GM21526 (cell line): ENCODE measurements around the gene PAPOLA.
A peak's percentile ranks its signal among the peaks of the same experiment; 100 is the strongest.
"Not testable (repeated sequence)": the region's sequence is repeated elsewhere in the genome, so short reads cannot be mapped to it uniquely, and the experiment has no call there.

Experiments used
- ATAC-seq: cut with Tn5 transposase; IDR thresholded peaks from one replicate; pipeline ENCODE4 v1.9.1; 2021; ENCODE audit warnings: moderate library complexity; ENCODE audit not compliant: unreplicated experiment, low FRiP score

PAPOLA gene

DNA sequence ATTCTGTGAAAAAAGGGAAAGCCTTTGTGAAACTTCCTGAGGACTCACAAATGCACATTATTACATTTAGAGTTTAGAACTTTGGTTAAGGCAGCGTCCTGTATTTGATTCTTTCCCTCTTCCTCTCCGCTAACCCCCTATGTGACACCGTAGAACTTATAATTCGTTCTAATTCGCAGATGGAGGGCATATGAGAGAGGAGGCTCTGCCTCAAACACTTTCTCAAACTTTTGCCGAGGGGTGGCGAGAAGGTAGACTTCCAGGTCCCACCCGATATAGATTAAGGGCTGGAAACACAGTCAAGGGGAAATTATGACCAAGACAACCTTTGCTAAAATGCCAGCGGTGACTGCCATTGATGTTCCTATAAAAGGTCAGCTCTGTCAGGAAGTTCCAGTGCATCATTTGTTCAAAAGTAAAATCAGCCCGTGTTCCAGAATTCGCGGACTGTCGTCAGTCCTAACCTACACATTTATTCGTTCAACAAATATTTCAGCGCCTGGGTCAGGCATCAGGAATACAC lies 904 bp upstream of the PAPOLA start:
- ATAC-seq, result no peak

DNA sequence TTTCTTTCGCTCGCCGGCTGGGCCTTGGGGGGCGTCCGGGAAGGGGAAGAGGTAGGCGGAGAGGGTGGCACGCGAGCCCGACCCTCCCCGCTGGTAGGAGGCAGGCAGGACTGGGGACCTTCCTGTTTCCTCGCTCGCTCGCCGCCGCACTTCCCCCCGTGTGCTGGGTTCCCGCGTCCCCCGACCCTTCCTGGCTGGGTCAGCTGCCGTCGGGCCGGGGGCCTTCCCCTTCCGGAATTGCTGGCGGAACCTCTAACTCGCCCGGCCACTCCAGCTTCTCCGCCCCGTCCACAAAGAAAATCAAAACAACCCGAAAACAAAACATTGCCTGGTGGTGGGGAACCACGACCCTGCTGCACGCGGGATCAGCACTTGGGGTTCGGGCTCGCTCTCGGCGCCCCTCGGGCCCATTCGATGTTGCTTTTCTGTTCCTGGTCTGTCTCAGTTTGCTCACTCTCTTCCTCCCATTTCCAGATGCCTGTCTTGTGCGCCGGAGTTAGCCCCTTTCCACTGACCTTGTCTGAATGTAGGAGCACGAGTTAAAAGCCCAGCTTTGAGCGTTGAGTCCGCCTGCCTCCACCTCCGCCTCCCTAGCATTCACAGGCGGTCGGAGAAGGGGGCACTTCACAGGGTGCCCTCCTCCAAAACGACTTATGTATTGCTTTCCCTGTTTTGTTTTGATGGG lies 581 bp downstream of the PAPOLA start:
- ATAC-seq, result peak; percentile 35

DNA sequence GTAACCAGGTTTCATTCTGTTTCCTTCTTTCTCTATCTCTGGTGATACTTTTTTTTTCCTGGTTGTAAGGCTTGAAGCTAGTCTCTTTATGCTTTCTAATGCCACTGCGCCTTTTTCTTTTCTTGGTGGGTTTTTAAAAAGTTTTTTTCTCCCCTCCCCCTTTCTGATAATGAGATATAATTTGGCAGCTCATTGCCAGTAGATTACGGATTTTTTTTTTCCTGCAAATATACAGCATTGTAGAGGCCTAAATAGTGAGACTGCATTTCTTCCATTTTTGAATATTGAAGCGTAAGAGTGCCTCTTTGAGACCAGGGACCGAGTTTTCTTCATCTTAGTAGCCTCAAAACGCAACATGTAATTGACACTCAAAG lies 1.1 kb downstream of the PAPOLA start:
- no peak for ATAC-seq

DNA sequence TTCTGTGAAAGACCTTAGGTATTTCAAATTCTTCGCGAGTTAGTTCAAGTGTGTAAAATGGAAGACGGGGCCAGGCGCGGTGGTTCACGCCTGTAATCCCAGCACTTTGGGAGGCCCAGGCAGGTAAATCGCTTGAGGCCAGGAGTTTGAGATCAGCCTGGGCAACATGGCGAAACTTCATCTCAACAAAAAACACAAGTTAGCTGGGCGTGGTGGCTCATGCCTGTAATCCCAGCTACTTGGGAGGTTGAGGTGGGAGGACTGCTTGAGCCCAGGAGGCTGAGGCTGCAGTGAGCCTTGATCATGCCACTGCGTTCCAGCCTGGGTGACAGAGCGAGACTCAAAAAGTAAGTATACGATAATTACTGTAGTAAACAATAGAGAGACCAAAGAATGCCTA lies 2.2 kb downstream of the PAPOLA start:
- not testable (repeated sequence) for ATAC-seq

DNA sequence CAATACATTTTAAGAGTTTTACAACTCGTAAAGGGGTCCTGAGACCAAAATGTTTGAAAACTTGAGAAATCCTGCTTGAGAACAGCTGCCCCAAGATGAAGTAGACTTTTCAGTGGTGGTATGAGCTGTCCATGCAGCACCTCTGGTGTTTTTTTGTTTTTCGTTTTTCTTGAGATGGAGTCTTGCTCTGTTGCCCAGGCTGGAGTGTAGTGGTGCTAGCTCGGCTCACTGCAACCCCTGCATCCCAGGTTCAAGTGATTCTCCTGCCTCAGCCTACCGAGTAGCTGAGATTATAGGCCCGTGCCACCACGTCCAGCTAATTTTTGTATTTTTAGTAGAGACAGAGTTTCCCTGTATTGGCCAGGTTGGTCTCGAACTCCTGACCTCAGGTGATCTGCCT lies 5.5 kb downstream of the PAPOLA start:
- no peak for ATAC-seq

DNA sequence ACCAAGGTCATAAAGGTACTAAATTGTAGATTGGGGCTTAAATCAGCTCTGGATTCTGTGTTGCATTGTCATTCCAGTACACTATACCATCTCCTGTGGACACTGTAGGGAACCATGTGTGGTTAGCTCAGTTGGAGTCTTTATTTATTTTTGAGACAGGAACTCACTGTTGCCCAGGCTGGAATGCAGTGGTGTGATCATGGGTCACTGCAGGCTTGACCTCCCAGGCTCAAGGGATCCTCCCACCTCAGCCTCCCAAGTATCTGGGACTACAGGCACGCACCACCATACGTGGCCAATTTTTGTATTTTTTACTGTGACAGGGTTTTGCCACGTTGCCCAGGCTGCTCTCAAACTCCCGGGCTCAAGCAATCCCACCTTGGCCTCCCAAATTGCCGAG lies 6.7 kb downstream of the PAPOLA start:
- ATAC-seq, result no peak

DNA sequence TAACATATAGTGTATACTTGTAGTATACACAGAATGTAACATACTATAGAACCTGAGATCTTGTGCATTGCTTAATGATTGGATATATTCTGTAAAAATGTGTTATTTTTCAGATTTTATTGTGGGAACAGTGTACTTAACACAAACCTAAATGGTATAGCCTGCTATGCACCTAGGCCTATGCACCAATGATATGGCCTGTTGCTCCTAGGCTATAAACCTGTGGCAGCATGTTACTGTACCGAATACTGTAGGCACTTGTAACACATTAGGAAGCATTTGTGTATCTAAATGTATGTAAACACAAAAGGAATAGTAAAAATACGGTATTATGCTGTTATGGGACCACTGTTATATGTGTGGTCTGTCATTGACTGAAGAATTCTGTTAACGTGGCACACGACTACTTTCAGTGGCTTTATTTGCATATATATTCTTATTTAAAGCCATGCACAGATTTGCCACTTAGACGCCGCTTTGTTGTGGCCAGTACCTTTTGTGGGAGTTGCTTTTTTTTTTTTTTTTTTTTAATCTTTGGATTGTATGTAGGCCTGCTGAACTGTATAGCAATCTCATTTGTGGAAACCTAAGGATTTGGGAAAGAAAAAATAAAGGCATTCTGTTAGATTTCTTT lies 7.4 kb downstream of the PAPOLA start:
- ATAC-seq, result no peak

DNA sequence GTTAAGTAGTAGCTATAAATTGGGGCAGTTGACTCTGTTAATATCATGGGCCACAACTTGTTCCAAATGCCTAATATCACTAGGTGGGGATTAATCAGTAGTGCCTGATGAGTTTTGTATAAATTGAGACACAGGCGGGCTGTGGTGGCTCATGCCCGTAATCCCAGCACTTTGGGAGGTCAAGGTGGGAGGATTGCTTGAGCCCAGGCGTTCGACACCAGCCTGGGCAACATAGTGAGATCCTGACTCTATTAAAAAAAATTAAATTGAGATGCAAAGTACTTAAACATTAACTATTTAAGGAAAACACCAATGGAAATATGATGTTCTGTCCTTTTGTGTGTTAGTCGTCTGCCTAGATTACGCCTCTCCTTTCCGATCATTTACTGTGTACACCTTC lies 9.0 kb downstream of the PAPOLA start:
- ATAC-seq, result no peak

DNA sequence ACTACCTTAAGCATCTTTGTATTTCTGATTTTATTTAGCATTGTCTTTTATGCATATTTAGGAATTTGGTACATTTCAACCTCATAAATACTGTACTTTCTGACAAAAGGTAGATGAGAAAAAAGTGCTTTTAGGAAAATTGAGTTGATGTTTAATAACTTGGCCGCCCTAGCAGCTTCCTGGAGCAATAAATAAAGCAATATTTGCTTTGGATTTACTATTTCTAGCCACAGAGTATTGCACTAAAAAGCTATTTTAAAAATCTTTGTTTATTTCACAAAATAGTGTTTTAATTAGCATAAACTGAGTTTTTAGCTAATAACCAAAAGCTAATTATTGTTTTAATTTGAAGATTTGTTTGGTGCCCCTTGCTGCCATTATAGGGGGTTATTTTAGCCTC lies 9.5 kb downstream of the PAPOLA start:
- no peak for ATAC-seq

DNA sequence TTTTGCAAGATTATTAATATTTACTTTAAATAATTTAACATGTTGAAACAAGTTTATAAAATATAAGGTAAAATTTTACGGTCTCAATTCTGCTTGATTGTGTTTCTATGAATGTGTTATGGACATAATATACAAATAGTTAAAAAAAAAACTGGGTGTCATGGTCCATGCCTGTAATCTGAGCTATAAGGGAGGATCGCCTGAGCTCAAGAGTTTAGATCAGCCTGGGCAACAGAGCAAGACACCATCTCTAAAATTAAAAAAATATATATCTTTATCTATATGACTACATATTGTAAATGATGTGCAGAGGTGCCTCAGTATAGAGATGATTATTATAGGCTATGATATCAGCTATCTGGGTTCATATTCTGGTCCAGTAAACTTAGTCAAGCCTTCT lies 9.9 kb downstream of the PAPOLA start:
- ATAC-seq, result no peak

DNA sequence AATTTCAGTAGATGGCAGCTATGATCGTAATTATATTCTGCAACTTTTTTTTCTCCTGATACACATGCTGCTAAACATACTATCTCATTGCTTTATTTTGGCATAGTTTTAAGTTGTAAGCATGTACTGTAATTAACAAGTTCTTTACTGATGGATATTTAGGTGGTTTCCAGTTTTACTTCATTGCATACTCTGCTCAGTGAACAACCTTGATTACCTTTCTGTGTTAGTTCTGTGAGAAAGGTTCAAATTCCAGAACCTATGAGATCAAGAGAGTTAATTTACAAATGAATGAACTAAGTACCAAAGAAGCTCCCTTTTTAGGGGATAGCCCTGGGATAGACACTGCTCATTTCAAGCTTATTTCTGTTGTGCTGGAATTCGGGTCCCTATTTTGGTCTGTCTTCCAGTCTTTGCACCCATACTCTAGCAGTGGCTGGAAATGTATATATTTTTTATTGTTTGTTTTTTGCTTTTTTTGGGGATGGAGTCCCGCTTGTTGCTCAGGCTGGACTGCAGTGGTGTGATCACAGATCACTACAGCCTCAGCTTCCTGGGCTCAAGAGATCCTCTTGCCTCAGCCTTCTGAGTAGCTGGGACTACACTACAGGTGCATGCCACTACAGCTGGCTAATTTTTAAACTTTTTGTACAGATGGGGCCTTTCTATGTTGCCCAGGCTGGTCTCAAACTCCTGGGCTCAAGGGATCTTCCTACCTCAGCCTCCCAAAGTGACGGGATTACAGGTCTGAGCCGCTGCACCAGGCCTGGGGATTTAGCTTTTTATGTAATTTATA lies 10.6 kb downstream of the PAPOLA start:
- no peak for ATAC-seq

DNA sequence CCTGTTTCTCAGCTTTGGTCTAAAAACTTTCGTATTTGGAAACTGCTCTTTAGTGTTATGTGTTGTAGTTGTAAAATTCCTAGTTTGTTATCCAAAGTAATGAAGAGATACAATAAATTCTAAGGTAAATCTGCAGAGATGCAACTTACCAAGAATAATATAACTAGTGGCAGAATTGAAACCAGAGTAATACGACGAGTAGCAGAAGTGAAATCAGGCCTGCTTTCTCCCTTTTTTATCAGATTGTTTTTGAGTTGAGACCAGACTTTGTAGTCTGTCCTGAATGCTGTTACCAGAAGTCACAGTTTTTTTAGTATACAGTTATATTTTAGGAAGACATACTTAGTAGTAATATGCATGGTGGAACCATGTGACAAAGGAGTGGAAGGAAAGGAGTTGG lies 12.5 kb downstream of the PAPOLA start:
- ATAC-seq, result peak; percentile 52

DNA sequence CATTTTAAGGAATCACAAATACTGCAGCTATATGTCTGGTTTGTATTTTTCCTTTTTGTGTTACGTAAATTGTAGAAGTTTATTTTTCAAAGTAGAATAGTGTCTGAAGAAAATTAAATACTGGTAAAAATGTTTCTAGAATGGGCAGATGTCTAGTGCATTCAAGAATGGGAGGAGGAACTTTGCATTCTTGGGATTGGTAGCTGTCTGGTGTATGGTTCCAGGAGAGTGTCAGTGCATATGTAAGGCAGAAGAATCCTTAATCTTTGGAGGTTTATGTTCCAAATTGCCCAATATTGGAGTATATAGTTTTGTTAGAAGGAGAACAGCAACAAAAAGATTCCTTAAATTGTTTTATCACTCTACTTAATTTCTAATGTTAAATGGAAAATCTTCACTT lies 13.5 kb downstream of the PAPOLA start:
- ATAC-seq, result no peak

DNA sequence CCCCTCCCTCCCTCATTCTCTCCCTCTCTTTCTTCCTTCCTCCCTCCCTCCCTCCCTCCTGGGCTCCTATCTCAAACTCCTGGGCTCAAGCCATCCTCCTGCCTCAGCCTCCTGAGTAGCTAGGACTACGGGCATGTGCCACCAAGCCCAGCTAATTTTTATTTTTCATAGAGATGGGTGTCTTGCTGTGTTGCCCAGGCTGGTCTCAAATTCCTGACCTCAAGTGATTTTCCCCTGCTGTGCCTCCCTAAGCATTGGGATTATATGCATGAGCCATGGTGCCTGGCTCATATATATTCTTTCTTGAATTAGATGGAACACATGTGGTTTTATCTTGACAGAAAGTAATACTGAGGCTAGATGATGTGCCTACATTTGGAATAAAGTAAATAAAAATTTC lies 14.2 kb downstream of the PAPOLA start:
- no peak for ATAC-seq

DNA sequence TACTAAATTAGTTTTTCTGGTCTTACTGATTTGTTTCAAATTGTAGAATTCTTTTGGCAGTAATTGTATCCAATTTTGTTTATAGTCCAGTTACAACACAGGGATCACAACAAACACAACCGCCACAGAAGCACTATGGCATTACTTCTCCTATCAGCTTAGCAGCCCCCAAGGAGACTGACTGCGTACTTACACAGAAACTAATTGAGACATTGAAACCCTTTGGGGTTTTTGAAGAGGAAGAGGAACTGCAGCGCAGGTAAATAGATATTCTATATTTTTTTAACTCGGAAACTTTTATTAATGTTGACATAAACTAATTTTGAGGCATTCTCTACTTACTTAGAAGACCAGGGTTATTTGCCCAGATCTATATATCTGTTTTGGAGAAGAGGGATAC lies 17.8 kb downstream of the PAPOLA start:
- ATAC-seq, result peak; percentile 69

DNA sequence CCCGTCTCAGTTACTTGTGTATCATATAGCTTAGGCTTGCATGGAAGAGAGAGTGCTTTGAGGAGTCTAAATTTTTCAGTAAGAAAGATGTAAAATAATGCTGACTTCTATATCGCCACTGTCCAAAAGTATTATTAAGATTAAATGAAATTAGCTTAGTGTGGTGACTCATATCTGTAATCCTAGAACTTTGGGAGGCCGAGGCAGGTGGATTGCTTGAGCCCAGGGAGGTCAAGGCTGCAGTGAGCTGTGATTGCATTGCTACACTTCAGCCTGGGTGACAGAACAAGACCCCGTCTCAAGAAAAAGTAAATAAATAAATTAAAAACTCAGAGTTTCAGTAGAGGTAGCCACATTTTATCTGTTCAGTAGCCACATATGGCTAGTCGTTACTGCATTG lies 23.3 kb downstream of the PAPOLA start:
- no peak for ATAC-seq

DNA sequence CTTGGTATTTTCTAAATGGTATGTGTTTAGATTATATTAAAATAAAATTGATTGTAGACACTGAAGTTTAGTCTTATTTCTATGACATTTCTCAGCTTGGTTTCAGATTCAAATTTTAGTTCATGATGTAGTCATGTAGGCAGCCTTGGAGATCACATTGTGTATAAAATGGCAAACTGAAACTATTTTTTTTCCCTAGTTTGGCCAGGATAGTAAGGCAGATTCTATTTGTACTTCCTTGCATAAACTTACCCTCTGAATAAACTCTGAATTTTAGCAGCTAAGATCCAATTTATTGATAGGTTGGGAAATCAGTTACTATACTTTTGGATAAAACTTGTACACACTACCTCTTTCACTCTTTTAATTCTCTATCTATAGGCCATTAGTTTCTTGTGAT lies 30.4 kb downstream of the PAPOLA start:
- no peak for ATAC-seq

DNA sequence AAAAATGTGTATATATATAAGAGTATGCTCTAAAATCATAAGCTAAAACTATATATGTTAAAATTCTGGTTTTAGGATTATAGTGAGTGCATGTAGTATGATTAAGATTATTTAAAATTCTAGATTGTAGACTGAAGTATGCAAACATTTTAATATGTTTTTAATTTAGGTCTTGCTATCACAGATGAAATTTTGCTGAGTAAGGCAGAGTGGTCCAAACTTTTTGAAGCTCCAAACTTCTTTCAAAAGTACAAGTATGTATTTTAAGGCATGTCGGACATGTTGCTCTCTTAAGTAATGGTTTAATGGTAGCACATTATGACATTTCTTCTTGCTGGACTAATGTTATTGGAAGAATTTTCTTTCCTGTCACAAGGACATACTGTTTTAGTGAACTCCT lies 34.6 kb downstream of the PAPOLA start:
- ATAC-seq, result no peak

DNA sequence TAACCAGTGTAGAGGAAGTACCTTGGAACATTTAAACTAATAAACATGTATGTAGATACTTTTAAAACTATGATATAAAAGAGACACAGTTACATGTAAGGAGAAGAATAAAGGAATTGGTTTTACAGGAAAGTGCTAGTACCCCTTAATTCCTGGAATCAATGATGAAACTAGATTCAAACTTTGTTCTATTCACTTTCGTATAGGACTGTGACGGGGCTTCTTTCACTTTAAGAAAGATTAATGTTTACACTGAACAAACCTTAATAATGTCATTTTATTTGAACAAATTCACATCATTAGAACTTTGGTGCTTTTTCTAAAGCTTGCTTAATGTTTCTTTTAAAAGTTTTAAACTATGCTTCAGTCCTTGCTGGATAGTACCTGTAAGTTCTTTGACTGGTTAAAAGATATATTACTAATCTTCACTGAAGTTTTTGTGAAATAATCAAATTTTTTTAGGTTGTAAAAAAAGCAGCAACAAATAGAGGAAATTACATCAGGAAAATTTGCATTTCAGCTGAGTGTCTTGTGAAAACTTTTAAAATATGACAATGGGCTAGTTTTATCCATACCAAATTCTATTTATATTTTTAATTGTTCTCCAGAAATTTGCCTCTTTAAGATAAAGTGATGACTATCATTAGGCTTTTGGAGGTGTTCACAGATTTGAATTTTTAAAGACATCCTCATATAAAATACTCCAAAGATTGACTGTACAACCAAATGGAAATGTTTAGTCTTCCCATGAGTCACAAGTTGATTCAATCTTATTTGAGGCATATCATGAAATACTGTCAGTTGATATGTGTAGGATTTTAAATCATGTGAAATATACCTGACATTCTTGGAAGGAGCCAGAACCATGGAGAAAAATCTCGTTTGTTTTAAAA lies 36.2 kb downstream of the PAPOLA start:
- ATAC-seq, result no peak

DNA sequence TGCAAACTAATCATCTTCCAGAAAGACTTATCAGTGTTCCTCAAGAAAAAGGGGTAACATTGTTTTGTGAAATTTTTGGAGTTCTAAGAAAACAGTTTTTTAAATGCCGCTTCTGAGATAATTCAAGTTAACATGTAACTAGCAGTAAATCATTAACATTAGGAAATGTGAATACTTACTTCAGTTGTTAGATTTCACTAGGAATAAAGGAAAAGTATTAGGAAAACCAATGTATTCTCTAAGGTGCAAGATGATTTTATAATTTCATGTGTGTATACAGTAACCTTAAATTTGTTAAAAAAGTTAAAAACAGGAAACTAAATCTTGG lies 36.8 kb downstream of the PAPOLA start:
- ATAC-seq, result no peak
